Right renal cortex interstitium (tissue), 3 donors: ENCODE measurements around the gene MATN3. TPM values are rescaled to one million over a fixed set of nuclear protein-coding genes. Genes with fewer than 3 reads are reported as not detected.
"Not testable (repeated sequence)": the region's sequence is repeated elsewhere in the genome, so short reads cannot be mapped to it uniquely, and the experiment has no call there.

Source experiments
- DNase-seq, 3 donors: peaks; one replicate each; pipeline ENCODE4 v3.0.0-alpha.2; 2013; ENCODE audit warnings: low read depth in 3 of 3, low spot score in 2 of 3
- polyA plus RNA-seq, 3 donors: library from polyadenylated mRNA; unstranded; fragments of 120-200 nt; gene quantifications; one replicate each; pipeline ENCODE4 v1.2.1, GENCODE V29; 2013; ENCODE audit not compliant: insufficient read length in 3 of 3

Gene MATN3, protein sequence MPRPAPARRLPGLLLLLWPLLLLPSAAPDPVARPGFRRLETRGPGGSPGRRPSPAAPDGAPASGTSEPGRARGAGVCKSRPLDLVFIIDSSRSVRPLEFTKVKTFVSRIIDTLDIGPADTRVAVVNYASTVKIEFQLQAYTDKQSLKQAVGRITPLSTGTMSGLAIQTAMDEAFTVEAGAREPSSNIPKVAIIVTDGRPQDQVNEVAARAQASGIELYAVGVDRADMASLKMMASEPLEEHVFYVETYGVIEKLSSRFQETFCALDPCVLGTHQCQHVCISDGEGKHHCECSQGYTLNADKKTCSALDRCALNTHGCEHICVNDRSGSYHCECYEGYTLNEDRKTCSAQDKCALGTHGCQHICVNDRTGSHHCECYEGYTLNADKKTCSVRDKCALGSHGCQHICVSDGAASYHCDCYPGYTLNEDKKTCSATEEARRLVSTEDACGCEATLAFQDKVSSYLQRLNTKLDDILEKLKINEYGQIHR
- 1 to 10 TPM; 3.1 to 3.7 (median 3.4) TPM for polyA plus RNA-seq

DNA sequence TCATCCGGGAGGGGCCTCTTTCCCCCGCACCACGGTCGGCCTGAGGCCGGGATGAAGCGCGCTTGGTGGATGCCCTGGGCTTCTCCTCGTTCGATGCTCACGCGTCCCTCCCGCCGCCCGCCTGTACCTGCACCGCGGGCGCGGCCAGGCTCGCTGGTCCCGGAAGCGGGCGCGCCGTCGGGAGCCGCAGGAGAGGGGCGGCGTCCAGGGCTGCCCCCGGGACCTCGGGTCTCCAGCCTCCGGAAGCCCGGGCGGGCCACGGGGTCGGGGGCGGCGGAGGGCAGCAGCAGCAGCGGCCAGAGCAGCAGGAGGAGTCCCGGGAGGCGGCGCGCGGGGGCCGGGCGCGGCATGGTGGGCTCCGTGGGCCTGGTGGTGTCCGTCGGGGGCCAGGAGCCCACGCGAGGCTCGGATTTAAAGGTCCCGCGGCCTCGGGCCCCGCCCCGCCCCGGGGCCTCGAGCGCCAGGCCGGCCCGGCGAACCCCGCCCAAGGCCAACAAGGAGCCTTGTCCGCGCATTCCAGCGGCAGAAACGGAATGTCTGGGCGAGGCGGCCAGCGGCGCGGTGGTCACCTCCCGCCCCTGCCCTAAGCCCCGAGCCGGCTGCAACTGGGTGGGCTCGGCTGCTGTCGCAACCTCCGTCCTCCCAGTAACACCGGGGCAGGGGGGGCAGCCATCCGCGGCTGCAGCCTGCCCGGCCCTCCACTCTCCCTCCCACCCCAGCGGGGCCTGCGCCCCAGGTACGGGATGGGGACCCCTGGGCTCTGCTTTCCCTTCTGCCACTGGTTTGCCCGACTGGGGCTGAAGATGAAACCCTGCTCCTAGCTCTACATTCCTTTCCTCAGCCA is at the start of gene MATN3:
Gene MATN3 (minus strand): TSS at position 387 of the 844 bp plus-strand sequence. CDS start 37 bp downstream, at position 350.
- DNase-seq, result no peak

DNA sequence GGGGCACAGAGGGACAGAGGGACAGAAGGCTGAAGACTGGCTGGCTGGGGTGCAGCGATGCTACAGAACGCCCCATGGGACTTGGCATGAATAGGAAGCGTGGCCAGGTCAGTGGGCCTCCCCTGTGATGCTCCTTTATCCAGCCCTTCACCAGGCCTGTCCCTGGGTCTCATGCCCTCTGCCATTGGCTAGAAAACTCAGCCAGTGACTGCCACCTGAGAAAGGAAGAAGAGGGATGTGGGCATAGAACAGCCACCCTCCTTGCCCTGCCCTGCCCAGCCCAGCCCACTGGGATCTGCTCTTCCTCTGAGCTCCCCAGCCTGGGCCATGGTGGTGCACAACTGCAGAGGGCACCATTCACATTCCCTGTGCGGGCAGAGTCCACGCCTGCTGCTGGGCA is 49.5 kb upstream of the MATN3 start:
- no peak for DNase-seq

DNA sequence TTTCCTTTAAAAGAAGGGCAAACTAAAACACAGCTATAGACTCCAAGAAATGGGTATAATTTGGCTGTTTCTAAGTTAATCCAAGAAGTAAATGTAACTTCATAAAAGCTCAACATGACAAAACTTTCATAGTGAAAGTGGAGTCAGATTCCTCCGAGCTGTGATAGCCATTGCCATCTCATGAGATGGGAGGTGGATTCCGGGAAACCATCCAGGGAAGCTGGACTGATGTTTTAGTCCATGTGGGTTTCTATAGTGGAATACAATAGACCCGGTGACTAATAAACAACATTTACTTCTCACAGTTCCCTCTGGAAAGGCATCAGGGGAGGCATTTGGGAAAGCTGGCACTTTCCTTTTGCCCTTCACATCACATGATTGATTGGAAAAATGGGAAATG is 49.0 kb upstream of the MATN3 start:
- DNase-seq, result no peak

DNA sequence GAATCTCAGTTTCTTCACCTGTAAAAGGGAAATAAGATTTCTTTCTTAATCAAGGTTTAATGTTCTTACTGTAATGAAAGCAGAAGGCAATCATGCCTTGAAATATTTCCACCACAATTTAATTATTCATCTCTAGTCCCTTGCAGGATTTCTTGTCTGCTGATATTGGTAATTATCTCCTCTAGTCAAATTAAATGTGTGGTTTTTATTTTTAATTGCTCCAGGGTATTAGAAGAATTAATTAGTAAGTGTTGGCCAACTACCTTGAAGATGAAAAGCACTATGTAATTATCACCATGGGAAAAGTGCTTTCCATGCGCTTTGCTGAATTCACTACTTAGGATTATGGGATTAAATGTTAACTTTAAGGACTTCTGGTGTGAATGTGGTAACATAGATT is 47.6 kb upstream of the MATN3 start:
- no peak for DNase-seq

DNA sequence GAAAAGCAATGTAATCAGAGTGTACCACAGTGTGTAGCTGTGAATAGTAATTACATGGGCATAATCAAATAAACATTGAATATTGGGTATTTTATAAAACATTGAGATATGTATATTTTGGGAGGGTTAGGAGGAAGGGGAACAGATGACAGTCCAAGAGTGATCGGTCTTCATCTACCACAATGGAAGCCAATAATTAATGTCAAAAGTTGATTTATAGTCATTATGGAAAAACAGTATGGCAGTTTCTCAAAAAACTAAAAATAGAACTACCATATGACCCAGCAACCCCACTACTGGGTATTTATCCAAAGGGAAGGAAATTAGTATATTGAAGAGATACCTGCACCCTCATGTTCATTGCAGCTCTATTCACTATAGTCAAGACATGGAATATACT is 44.8 kb upstream of the MATN3 start:
- DNase-seq, result no peak

DNA sequence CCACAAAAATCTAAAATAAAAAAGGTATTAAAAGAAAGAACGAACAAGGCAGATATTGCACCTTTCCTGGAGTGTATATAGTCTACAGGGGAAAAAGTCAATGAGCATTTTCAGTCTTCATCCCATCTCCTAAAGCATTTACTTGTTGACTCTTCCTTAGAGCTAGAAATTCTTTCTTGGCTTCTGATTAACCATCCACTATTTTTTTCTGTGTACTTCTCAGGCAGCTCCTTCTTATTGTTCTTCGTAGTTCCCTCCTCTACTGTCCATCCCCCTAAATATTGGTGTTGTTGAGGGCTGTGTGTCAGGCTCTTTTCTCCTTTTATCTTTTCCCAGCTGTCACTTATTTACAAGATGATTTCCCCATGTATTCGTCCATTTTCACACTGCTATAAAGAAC is 42.5 kb upstream of the MATN3 start:
- DNase-seq, result no peak

DNA sequence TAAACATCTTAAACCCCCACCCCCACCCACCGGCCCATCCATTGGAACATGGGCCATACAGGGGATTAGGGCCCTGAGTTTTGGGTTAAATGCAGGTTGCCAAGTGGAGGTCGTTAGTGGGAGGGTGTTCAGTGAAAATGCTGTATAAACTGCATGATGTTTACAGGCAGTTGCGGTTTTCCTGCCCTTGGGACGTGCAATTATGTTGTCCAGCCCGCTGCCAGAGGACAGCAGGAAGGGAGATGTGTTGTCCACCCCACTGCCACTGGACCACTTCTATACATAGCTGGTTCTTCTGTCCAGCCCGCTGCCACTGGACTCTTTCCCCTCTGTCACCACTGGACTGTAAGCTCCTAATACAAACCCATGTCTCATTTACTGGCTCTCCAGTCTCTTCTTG is 41.7 kb upstream of the MATN3 start:
- DNase-seq, result no peak

DNA sequence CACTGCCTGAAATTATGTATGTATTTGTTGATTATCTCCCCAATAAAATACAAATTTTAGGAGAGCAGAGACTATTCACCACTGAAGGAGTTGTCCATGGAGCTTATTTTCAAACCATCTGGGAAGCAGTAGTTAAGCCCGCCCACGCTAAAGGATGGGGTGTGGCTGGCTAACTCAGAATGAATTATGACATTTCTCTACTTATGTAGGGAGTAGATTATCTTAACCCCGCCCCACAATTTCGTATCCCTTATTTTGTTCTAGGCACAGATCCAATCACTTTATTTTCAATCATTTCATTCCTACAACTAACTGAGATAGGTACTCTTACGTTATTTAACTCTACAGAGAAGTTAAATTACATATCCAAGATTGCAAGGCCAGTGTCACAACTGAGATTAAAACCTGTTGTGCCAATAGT is 40.4 kb upstream of the MATN3 start:
- DNase-seq, result no peak

DNA sequence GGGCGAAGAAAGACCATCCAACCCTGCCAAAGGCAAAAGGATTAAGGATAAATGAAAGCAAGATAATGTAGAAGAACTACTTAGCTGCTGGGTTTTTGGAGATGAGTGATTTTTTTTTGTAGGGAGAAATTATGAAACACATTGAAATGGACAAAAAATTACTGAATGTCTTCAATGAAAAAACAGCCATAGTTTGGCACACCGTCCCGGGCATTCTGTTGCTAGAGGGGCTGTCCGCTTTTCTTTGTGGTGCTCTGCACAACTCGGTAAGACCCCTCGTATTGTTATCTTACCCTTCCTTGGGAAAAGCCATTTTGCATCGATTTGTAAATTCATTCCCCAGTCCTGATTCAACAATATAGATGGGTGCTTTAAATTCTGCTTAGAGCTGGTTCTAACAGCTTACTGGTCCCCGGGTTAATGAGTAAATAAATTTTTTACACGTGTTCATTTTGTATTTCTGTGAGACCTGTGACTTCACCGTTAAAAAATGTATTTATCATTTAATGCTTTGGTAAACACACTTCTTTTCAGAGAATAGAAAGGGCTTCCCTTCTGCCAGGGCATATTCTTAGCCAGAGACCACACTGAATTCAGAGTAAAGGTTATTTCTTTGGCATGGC is 39.9 kb upstream of the MATN3 start:
- no peak for DNase-seq

DNA sequence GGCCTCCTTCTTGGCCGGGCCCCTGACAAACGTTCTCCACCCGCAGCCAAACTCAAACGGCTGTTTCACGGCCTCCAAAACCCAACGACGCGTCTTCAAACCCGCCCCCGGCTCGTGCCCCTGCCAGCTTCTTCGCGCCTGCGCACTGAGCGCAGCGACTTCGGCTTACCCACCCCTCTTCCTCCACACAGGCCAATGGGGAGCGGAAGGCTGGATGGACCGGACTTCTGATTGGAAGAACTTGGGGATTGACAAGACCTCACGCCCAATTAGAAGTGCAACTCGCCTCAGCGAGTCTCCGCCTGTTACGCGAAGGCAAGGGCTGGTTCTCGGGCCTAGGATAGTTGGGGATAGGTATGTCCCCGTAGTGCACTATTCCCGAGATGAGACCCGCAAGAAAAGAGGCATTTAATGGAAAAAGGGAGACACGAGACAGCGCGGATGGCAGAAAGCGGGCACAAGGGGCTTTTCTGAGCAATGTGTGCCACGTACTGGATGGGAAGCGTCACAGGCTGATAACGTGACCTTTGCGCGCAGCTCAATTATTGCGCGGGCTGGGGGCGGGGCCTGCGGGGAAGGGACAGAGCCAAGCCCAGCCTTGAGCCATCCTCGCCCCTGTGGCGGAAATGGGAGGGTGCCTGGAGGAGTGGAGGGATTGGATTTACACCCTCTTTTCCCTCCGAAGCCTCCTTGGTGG is 39.2 kb upstream of the MATN3 start, which contains the start of gene LAPTM4A:
Gene LAPTM4A (minus strand): TSS at position 97 of the 697 bp plus-strand sequence. CDS start 108 bp downstream, outside the sequence.
- peak; percentile 99 to 100 (median 100) for DNase-seq

DNA sequence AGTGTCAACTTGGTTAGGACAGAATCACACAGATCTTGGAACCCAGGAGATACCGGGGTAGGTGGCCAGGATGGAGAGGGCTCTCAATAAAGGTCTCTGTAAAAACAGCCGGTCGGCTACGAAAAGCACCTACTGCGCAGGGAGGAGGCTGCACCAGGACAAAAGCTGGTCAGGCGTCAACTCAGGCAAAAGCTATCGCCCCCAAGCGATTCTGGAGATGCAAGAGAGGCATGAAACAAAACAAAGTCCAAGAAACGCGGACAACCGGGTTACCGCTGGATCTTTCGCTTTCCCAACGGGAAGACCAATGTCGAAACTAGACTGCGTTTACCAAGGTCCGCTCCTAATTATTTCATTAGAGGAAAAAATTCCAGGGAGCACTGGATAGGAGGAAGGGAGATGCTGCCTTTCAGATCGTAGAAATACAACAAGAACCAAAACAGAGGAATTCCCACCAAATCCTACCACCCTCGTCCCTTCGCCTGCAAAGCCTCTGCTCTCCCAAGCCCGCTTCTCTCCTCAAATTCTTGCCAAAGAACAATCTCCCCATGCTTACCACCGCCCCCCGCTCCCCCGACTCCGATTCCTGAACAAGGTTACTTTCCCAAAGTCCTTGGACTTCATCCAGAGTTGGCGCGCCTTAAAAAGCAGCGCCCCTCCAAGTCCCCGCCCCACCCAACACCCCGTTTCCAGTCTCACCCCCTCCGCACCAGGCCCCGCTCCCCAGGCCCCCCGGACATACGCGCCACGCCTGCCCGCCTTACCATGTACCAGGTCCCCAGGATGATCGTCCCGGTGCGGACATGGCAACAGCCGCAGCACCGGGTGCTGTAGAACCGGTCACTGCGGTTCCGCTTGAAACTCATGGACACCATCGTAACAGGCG is 38.4 kb upstream of the MATN3 start:
- DNase-seq, result no peak

DNA sequence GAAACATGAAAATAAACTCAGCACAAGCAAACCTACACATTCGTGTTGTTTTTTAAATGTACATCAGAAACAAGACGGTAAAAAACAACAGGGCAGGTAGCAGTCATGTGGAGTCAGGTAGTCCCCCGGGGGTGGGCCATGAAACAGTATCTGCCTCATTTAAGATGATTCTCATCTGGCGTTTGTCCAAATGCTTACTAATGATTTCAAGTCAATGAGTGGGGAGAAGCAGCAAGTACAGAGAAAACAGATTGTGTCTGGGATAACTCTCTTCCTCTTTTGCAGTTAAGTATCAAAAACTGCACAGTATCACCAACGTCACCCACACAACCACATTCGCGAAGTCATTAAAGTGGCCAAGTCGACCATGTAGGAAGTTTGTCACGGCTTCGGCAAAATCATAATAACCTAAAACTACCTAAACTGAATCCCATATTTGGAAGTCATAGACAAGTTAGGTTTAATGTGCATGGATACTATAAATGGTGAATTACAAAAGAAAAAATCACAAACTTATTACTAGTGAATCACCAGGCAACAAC is 37.7 kb upstream of the MATN3 start:
- peak in 1 of 3 donors; percentile 47 for DNase-seq

DNA sequence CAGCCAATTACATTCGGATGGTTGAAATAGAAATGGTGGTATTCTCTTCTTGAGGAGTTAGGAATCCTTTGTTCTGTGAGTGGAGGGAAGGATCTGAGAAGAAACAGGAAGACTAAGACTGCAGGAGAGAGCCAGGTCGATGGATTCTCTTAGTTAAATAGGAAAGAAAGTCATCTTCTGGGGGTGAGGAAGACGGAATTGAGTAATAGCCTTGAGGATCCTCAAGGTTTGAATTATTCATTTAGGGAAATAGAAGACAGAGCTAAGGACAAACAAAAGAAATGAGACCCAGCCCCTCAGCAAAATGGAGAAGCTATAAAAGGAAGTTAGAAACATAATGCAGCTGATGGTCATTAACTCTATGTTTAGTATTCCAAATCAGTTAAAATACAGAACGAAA is 37.2 kb upstream of the MATN3 start:
- no peak for DNase-seq

DNA sequence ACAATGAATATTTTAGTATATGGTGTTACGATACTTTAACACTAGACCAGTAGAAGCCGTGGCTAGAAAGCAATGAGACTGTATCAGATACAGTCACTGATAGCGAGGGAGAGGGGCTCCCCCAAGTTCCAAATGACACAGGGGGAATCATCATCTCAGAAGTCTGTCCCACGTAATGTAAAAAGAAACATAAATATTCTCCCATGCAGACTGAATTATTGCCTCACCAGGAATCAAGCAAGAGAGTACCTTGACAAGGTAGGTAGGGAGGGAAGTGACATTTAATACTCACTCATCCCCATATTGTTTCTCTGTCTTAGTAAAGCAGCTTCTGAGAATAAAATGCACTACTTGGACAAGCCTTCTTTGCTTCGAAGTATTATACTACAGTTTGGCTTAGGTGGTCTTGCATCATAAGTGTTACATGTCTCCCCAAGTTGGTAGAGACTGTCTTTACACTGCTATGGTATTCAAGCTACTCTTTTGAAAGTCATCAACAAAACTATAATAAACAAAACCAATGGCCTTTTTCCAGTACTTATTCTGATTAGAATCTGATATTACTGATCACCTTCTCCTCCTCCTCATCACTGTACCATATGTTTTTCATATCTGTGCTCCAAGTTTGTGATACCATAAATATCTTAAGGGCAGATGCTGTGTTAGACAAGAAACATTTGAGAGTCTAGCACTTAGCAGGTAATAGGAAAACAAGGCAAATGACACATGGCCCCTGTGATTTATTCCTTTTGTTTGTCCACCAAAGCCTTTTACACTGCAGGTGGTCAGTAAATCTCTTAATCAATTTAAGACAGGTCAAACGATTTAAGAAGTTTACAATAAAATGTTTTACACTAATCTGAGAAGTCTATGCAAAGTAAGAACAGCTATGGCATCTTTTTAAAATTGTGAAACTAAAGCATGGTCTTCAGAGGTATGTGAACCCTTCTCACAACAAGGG is 36.3 kb upstream of the MATN3 start:
- DNase-seq, result no peak

DNA sequence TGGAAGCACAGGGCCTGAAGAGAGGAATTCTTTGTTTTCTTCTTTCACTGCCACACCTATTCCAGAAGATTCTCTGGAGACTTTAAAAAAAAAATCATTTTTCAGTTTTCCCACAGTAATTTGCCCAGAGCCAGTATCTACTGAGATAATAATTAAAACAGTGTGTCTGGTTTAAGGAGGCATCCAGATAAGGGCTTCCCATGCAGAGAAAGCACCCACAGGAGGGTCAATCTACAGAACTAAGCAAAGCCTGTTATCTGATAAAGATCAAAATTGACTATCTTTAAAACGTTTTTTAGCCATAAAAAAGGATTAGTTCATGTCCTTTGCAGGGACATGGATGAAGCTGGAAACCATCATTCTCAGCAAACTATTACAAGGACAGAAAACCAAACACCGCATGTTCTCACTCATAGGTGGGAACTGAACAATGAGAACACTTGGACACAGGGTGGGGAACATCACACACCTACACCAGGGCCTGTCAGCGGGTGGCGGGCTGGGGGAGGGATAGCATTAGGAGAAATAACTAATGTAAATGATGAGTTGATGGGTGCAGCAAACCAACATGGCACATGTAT is 33.3 kb upstream of the MATN3 start:
- not testable (repeated sequence) for DNase-seq

DNA sequence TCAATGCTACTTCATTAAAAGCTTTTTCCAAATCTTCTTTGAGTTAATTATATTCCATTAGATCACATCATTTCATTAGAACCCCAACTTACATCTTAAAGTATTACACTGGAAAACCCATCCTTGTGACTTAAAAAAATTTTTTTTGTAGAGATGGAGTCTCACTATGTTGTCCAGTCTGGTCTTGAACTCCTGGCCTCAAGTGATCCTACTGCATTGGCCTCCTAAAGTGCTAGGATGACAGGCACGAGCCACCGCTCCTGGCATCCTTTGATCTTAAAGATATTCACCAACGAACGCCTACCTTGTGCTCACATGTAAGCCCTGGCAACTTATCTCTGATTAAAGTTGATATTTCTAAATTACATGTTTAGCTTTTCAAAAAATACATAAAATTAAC is 32.3 kb upstream of the MATN3 start:
- no peak for DNase-seq

DNA sequence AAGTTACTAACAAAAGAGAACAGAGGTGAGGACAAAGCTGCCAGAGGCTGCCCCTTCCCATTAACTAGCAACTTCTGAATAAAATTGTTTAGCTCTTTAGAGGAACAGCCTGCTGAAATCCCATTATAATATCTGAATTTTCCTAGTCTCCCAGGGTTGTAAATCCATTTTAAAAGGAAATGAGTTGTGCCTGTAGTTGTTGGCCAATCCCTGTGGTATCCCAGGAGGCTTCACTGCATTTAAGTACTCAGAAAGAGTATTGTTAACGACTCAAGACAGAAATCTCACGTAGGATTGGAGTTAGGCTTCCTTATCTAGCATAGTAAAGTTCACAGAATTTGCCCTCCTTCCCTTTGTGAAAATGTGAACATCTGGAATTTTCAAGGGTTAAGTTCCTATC is 30.1 kb upstream of the MATN3 start:
- no peak for DNase-seq
